Pancreas (tissue), 10 donors: ENCODE measurements around the gene ATP8A2. TPM values are rescaled to one million over a fixed set of nuclear protein-coding genes. Genes with fewer than 3 reads are reported as not detected.

ENCODE experiments used
- ATAC-seq, 4 donors: fragments of 200-7000 bp; cut with Tn5 transposase; one replicate each; pipeline versions ENCODE4 v1.8.0 to v1.9.1; 2020; ENCODE audit warnings: mild to moderate bottlenecking in 4 of 4, moderate library complexity in 4 of 4
- DNase-seq, 6 donors: peaks; one replicate each; pipeline ENCODE4 v3.0.0-alpha.2; 2020
- FAIRE-seq: peaks from 2 replicates; lab custom pipeline; 2012; peaks lifted over from hg19 to GRCh38; lab: Jason Lieb, UNC
- H3K27ac ChIP-seq, 4 donors: fragments of 200-600 bp; sonication (generic); 1 replicate in 3 of 4; 2 replicates in 1 of 4; pipeline versions ENCODE4 v1.5.0 to v1.8.0; 2020
- H3K27me3 ChIP-seq, 4 donors: fragments of 200-600 bp; one replicate each; pipeline ENCODE4 v1.8.0; 2021
- H3K36me3 ChIP-seq, 3 donors: fragments of 200-600 bp; sonication (generic) in 1 of 3; one replicate each; pipeline versions ENCODE4 v1.5.0 to v1.8.0; 2020 to 2021
- H3K4me1 ChIP-seq, 3 donors: fragments of 200-600 bp; one replicate each; pipeline ENCODE4 v1.8.0; 2021
- H3K4me3 ChIP-seq, 4 donors: fragments of 200-600 bp; sonication (generic) in 2 of 4; one replicate each; pipeline versions ENCODE4 v1.5.0 to v1.8.0; 2020 to 2021
- H3K9me3 ChIP-seq, 4 donors: fragments of 200-600 bp; one replicate each; pipeline ENCODE4 v1.8.0; 2021
- WGBS, 2 donors: extraction: QIAGEN DNeasy Blood & Tissue Kit; methylation state at CpG; one replicate each; pipeline ENCODE4 v1.1.7; 2013; 5-methylcytosine and 5-hydroxymethylcytosine counted together
- intact Hi-C, 3 donors: fragments of 100-400 bp; cut with DNase I; formaldehyde crosslinking; loops; one replicate each; pipeline versions ENCODE4 v1.11.1 to v1.14.2; 2022
- polyA plus RNA-seq, 2 donors: library from polyadenylated mRNA; stranded (reverse); fragments of 200-250 nt; gene quantifications; one replicate each; pipeline ENCODE4 v1.2.3, GENCODE V29; 2013
- total RNA-seq, 6 donors: library from RNA; stranded (reverse); fragmentation: NEBNext Ultra II Directional in 4 of 6; extraction: Animal tissue kit (Norgen Biotek cat#: 25700) in 4 of 6; gene quantifications; one replicate each; pipeline versions ENCODE4 v1.2.1 to v1.2.4, GENCODE V29; 2021 to 2023
- TF ChIP-seq, protein P1 (sequence below), 4 donors: fragments of 200-600 bp; sonication (generic) in 3 of 4; IDR thresholded peaks; one replicate each; pipeline versions ENCODE4 v1.5.0 to v1.8.0; 2021; ENCODE audit warnings: antibody characterized with exemption in 4 of 4
- donor health status: healthy with polysubstance abuse.
- donor health status: DM: no; HTN: no; CAD: no; lungs with moderate emphysema.
- donor health status: DM: no; HTN: no; CAD: no.
- donor health status: control.
- donor health status: control.
- donor health status: Bipolar disorder and iron deficiency.
- donor health status: DM: yes; HTN: yes; CAD: no.
- donor health status: DM: no; HTN: no; CAD: no.
- donor health status: DM: no; HTN: no; CAD: no.
- donor health status: DM: yes; HTN: yes; CAD: no.

Gene ATP8A2
- total and polyA plus RNA-seq, 8 donors, result 0.04 to 0.28 (median 0.14) TPM

DNA sequence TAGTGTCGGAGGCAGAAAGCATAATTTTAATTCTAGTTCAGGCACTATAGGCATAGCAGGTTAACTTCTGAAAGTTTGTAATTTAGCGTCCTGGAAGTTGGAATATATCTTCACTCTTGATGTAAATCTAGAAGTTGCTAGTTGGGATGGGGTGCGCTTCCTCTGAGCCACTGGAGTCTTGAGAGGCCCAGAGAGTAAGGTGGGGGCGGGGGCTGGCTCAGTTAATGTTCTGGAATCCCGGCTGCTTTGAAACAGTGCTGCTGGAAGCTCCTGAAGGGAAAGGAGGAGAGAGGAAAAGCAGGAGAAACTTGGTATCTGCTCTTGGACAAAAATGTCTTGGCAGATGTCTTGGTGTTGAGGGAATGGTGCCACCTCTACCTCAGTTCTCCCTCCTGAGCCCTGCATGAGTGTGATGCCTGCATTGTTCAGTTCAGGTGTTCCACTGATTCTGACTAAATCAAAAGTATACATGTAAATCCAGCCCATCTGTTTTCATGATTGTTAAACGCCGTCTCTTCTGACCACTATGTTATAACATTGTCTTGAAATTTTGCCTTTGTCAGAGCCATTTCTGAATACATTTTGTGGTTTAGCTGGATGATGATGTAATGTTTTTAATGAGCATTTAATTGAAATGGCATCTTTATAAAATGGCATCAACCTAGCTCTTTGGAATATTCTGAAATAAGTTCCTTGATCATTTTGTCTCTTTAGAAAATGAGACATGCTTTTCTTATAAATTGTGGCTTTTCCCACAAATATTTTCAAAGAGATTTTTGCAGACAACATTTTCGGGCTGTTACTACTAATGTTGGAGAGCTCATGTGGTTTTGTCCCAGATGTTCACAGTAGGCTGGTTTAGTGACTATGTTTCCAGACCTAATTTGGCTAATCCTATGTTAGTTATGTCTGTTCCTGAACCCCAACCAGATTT, 477.3 kb downstream of the ATP8A2 start:
- WGBS, 2 donors, result 70 to 82% methylated on average over 8 of the region's 8 CpGs
- ATAC-seq, result no peak
- H3K4me3 ChIP-seq, result no peak overlapping the region

DNA sequence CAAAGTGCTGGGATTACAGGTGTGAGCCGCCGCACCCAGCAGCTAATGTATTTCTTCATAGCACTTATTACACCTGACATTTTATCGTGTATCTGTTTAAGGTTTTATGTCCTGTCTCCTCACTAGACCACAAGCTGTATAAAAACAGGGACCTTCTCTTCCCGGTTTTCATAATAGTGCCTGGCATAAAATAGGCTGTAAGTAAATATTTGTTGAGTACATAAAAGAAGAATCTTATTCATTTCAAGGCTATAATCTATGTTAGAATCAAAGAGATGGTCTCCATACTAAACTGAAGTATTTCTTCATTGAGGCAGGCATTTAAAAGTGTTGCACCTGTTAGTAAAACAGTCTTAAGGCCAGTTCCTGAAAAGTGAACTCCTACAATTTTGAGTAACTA, 486.1 kb downstream of the ATP8A2 start:
- TF ChIP-seq, protein P1, sequence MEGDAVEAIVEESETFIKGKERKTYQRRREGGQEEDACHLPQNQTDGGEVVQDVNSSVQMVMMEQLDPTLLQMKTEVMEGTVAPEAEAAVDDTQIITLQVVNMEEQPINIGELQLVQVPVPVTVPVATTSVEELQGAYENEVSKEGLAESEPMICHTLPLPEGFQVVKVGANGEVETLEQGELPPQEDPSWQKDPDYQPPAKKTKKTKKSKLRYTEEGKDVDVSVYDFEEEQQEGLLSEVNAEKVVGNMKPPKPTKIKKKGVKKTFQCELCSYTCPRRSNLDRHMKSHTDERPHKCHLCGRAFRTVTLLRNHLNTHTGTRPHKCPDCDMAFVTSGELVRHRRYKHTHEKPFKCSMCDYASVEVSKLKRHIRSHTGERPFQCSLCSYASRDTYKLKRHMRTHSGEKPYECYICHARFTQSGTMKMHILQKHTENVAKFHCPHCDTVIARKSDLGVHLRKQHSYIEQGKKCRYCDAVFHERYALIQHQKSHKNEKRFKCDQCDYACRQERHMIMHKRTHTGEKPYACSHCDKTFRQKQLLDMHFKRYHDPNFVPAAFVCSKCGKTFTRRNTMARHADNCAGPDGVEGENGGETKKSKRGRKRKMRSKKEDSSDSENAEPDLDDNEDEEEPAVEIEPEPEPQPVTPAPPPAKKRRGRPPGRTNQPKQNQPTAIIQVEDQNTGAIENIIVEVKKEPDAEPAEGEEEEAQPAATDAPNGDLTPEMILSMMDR (IDR thresholded peaks at IDR 0.05), result no peak
- Histone ChIP-seq H3K9me3 (no peaks in the 10 kb centered on the region), H3K27me3 (no peaks in the 10 kb centered on the region), H3K27ac (no peak overlapping the region), H3K4me1 (no peaks in the 10 kb centered on the region), H3K36me3 (no peaks in the 10 kb centered on the region), H3K4me3 (no peak overlapping the region)
- intact Hi-C loops, result no loop called here
- FAIRE-seq (no peak), DNase-seq (no peak), ATAC-seq (no peak)
- WGBS, 2 donors, result 67% methylated on average over 4 of the region's 4 CpGs

More for the DNA sequence above, 477.3 kb downstream of the ATP8A2 start:
- no peaks in the 10 kb centered on the region for H3K4me1 ChIP-seq
- no peak for DNase-seq
- no peak for FAIRE-seq
- no peak overlapping the region for H3K27ac ChIP-seq
- TF ChIP-seq, protein P1 (IDR thresholded peaks at IDR 0.05), result no peak
- no peaks in the 10 kb centered on the region for H3K27me3 ChIP-seq
- intact Hi-C loops, result no loop called here
- no peaks in the 10 kb centered on the region for H3K36me3 ChIP-seq
- H3K9me3 ChIP-seq, result no peaks in the 10 kb centered on the region

DNA sequence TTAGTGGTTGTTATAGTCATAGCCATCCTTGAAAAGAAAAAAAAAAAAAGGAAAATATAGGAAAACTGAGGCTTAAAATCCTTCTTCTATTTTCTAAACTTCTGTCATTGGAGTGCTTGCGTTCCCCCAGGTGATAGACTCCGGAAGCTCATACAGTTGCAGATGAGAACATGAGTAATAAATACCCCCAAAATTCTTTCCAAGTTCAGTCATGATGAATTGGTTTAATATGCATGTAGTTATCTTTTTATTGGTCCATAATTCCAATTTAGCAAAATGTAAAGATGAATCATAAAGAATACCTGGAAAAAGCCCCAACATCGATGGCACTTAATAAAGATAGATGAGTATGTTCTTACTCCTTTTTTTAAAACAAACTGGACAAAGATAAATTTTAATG, 487.8 kb downstream of the ATP8A2 start:
- TF ChIP-seq, protein P1 (IDR thresholded peaks at IDR 0.05), result no peak
- Histone ChIP-seq H3K27ac (no peak overlapping the region), H3K27me3 (no peaks in the 10 kb centered on the region), H3K36me3 (no peaks in the 10 kb centered on the region), H3K9me3 (no peaks in the 10 kb centered on the region), H3K4me1 (no peaks in the 10 kb centered on the region), H3K4me3 (no peak overlapping the region)
- no peak for DNase-seq
- intact Hi-C loops, result no loop called here
- FAIRE-seq, result no peak
- ATAC-seq, result no peak
- 60 to 65% methylated on average over 3 of the region's 3 CpGs for WGBS, 2 donors

DNA sequence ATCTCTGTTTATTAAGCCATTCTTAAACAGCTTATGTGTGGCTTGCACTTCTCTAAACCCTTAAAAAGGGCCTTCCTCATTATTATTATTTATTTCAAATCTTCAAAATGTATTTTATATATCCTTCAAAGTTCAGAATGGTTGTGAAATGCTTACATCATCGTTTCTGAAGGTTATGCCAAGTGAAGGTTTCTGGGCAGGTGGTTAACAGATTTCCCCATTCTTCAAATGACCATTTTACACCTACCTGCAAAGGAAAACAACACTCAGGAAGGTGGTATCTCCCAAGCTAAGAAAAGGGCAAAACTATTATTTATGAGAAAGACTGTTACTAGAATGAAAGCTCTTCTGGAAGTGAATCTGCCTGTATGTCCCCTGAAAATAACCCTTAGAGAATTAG, 488.5 kb downstream of the ATP8A2 start:
- intact Hi-C loops, result no loop called here
- Histone ChIP-seq H3K4me1 (no peaks in the 10 kb centered on the region), H3K36me3 (no peaks in the 10 kb centered on the region), H3K27ac (no peak overlapping the region), H3K9me3 (no peaks in the 10 kb centered on the region), H3K27me3 (no peaks in the 10 kb centered on the region), H3K4me3 (no peak overlapping the region)
- no peak for DNase-seq
- FAIRE-seq, result no peak
- TF ChIP-seq, protein P1 (IDR thresholded peaks at IDR 0.05), result no peak
- 5 to 20% methylated on average over 1 of the region's 1 CpG for WGBS, 2 donors
- ATAC-seq, result no peak

DNA sequence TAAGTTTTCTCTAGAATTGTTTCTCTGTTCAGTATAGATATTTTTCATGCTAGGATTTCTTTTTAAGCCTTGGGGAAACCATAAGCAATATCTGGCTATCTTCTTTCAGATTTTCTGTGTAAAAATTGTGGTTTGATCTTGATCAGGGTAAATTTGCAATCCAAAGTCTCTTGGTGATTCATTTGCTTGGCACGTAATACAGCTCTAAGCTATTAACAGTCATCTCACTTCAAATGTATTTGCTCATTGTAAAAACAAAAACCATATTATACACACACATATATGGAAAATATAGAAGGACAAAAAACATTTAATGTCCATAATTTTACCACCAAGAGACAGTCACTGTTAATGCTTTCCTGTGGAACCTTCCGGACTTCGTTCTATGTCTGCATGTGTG, 489.1 kb downstream of the ATP8A2 start:
- 90 to 94% methylated on average over 3 of the region's 3 CpGs for WGBS, 2 donors
- intact Hi-C loops, result no loop called here

More for the DNA sequence above, 489.1 kb downstream of the ATP8A2 start:
- Histone ChIP-seq H3K9me3 (no peaks in the 10 kb centered on the region), H3K27me3 (no peaks in the 10 kb centered on the region), H3K4me3 (no peak overlapping the region), H3K27ac (no peak overlapping the region), H3K36me3 (no peaks in the 10 kb centered on the region), H3K4me1 (no peaks in the 10 kb centered on the region)
- FAIRE-seq, result no peak
- DNase-seq, result no peak
- TF ChIP-seq, protein P1 (IDR thresholded peaks at IDR 0.05), result no peak
- ATAC-seq, result no peak
